Liver (tissue), 9 donors: ENCODE data around the gene FOSL2. TPM values are rescaled to one million over a fixed set of nuclear protein-coding genes. Genes with fewer than 3 reads are reported as not detected.

Source experiments
- DNase-seq: peaks from one replicate; pipeline ENCODE4 v3.0.0-alpha.2; 2017; ENCODE audit warnings: low spot score
- H3K27ac ChIP-seq, 2 donors: one replicate each; pipeline ENCODE4 v1.7.0; 2013; ENCODE audit warnings: inconsistent platforms in 2 of 2, low read length in 2 of 2, control low read depth in 1 of 2, low read depth in 1 of 2, mild to moderate bottlenecking in 1 of 2
- H3K27me3 ChIP-seq, 4 donors: one replicate each; pipeline versions ENCODE4 v1.6.1 to v1.7.0; 2013; ENCODE audit warnings: low read length in 3 of 4, inconsistent platforms in 1 of 4, mild to moderate bottlenecking in 1 of 4, moderate library complexity in 1 of 4; ENCODE audit not compliant: control insufficient read depth in 4 of 4, insufficient read depth in 4 of 4
- H3K36me3 ChIP-seq, 4 donors: one replicate each; pipeline versions ENCODE4 v1.6.1 to v1.7.0; 2013; ENCODE audit warnings: low read length in 3 of 4, mild to moderate bottlenecking in 3 of 4, low read depth in 1 of 4, moderate library complexity in 1 of 4; ENCODE audit not compliant: control insufficient read depth in 4 of 4, insufficient read depth in 3 of 4
- H3K4me1 ChIP-seq, 4 donors: one replicate each; pipeline versions ENCODE4 v1.6.1 to v1.7.0; 2013; ENCODE audit warnings: low read length in 3 of 4, mild to moderate bottlenecking in 3 of 4, moderate library complexity in 1 of 4; ENCODE audit not compliant: control insufficient read depth in 4 of 4, insufficient read depth in 4 of 4
- H3K4me3 ChIP-seq, 3 donors: one replicate each; pipeline versions ENCODE4 v1.6.1 to v1.7.0; 2013; ENCODE audit warnings: low read length in 3 of 3, control low read depth in 1 of 3, low read depth in 1 of 3, mild to moderate bottlenecking in 1 of 3
- H3K9ac ChIP-seq, 2 donors: one replicate each; pipeline ENCODE4 v1.7.0; 2013; ENCODE audit warnings: low read length in 2 of 2, mild to moderate bottlenecking in 2 of 2, moderate library complexity in 2 of 2, control low read depth in 1 of 2, low read depth in 1 of 2
- H3K9me3 ChIP-seq, 4 donors: one replicate each; pipeline versions ENCODE4 v1.6.1 to v1.7.0; 2013; ENCODE audit warnings: low read length in 3 of 4; ENCODE audit not compliant: control insufficient read depth in 4 of 4
- ATF3 ChIP-seq: IDR thresholded peaks from 2 replicates; pipeline ENCODE4 v1.6.1; 2016; ENCODE audit warnings: antibody characterized with exemption
- CTCF ChIP-seq: fragments of 150-350 bp; IDR thresholded peaks from 2 replicates; pipeline ENCODE4 v1.5.1; 2017; ENCODE audit warnings: improper control_type of control experiment, low read depth, low read length; ENCODE audit not compliant: missing input control
- EGR1 ChIP-seq, 2 donors: IDR thresholded peaks; 2 replicates each; pipeline ENCODE4 v1.6.1; 2016 to 2018; ENCODE audit warnings: antibody characterized with exemption in 2 of 2, low read depth in 2 of 2
- FOXA1 ChIP-seq: IDR thresholded peaks from 2 replicates; pipeline ENCODE4 v1.6.1; 2016; ENCODE audit warnings: antibody characterized with exemption
- FOXA2 ChIP-seq: IDR thresholded peaks from 2 replicates; pipeline ENCODE4 v1.6.1; 2016; ENCODE audit warnings: antibody characterized with exemption
- GABPA ChIP-seq, 2 donors: IDR thresholded peaks in 1 of 2; conservative IDR thresholded peaks in 1 of 2; 2 replicates each; pipeline ENCODE4 v1.6.1; 2016; ENCODE audit warnings: antibody characterized with exemption in 2 of 2, mild to moderate bottlenecking in 1 of 2, moderate library complexity in 1 of 2
- HNF4A ChIP-seq, 2 donors: conservative IDR thresholded peaks; 2 replicates each; pipeline ENCODE4 v1.6.1; 2016; ENCODE audit warnings: antibody characterized with exemption in 2 of 2, mild to moderate bottlenecking in 2 of 2
- JUND ChIP-seq, 2 donors: IDR thresholded peaks; 2 replicates each; pipeline ENCODE4 v1.6.1; 2016; ENCODE audit warnings: antibody characterized with exemption in 2 of 2
- MAX ChIP-seq: IDR thresholded peaks from 2 replicates; pipeline ENCODE4 v1.6.1; 2016; ENCODE audit warnings: antibody characterized with exemption
- NR2F2 ChIP-seq: IDR thresholded peaks from 2 replicates; pipeline ENCODE4 v1.6.1; 2016; ENCODE audit warnings: antibody characterized with exemption
- RAD21 ChIP-seq, 2 donors: IDR thresholded peaks; 2 replicates each; pipeline ENCODE4 v1.6.1; 2016; ENCODE audit warnings: antibody characterized with exemption in 2 of 2, mild to moderate bottlenecking in 2 of 2
- REST ChIP-seq: IDR thresholded peaks from 2 replicates; pipeline ENCODE4 v1.6.1; 2016; ENCODE audit warnings: antibody characterized with exemption, mild to moderate bottlenecking
- RXRA ChIP-seq, 2 donors: IDR thresholded peaks; 2 replicates each; pipeline ENCODE4 v1.6.1; 2017 to 2018; ENCODE audit warnings: antibody characterized with exemption in 2 of 2, mild to moderate bottlenecking in 1 of 2
- SP1 ChIP-seq: IDR thresholded peaks from 2 replicates; pipeline ENCODE4 v1.6.1; 2018; ENCODE audit warnings: antibody characterized with exemption, mild to moderate bottlenecking
- TAF1 ChIP-seq: conservative IDR thresholded peaks from 2 replicates; pipeline ENCODE4 v1.6.1; 2016; ENCODE audit warnings: antibody characterized with exemption, mild to moderate bottlenecking
- ZBTB33 ChIP-seq: IDR thresholded peaks from 2 replicates; pipeline ENCODE4 v1.6.1; 2016; ENCODE audit warnings: antibody characterized with exemption
- WGBS: extraction: QIAGEN DNeasy Blood & Tissue Kit; methylation state at CpG from one replicate; pipeline ENCODE4 v1.1.7; 2013; 5-methylcytosine and 5-hydroxymethylcytosine counted together
- polyA plus RNA-seq, 2 donors: library from polyadenylated mRNA; stranded (reverse) in 1 of 2; unstranded in 1 of 2; fragments of 200-250 nt in 1 of 2; fragments of >200 nt in 1 of 2; fragmentation: Nextera tagmentation in 1 of 2; extraction: Ambion mirVana in 1 of 2; gene quantifications; one replicate each; pipeline versions ENCODE4 v1.2.1 to v1.2.3, GENCODE V29; 2013 to 2015
- total RNA-seq, 2 donors: library from RNA; depleted of rRNA; stranded (reverse); fragments of >200 nt; gene quantifications; one replicate each; pipeline ENCODE4 v1.2.3, GENCODE V29; 2014
- donor health status: healthy.
- donor health status: healthy.
- donor health status: healthy.
- donor health status: healthy.
- donor health status: healthy.

Gene FOSL2
- total and polyA plus RNA-seq, 4 donors = 1.9 to 10.7 (median 2.6) TPM

- TF ChIP-seq NR2F2 (no peak), ATF3 (no peak), EGR1 (IDR thresholded peaks at IDR 0.05; ENCODE audit: low read depth in 2 of 2) (no peak), GABPA (IDR thresholded peaks at IDR 0.05 in 1 of 2, conservative IDR thresholded peaks at IDR 0.05 in 1 of 2) (no peak), HNF4A (conservative IDR thresholded peaks at IDR 0.05) (no peak), TAF1 (no peak), FOXA2 (no peak), REST (no peak), CTCF (no peak), RXRA (IDR thresholded peaks at IDR 0.05) (no peak), MAX (no peak), ZBTB33 (no peak), RAD21 (IDR thresholded peaks at IDR 0.05) (no peak), SP1 (no peak), FOXA1 (no peak)
- WGBS = 91% methylated on average over 4 of the region's 4 CpGs
- peaks cover 3 to 24% (median 15%) of the 10 kb centered on the region in 4 donors for H3K4me1 ChIP-seq
- H3K27me3 ChIP-seq = no peaks in the 10 kb centered on the region
- H3K27ac ChIP-seq = no peak overlapping the region
- no peaks in the 10 kb centered on the region for H3K9me3 ChIP-seq
- peaks cover 9 to 51% (median 29%) of the 10 kb centered on the region in 4 donors for H3K36me3 ChIP-seq
- H3K9ac ChIP-seq = no peak overlapping the region
- H3K4me3 ChIP-seq = no peak overlapping the region
- no peak for DNase-seq
These were observed 8.8 kb downstream of the FOSL2 start for GRCh38 chr2:28401411-28401810.

- Histone ChIP-seq H3K4me3 (no peak overlapping the region), H3K36me3 (peaks cover 12 to 56% (median 30%) of the 10 kb centered on the region in 4 donors), H3K27ac (no peak overlapping the region), H3K9me3 (no peaks in the 10 kb centered on the region), H3K4me1 (peaks cover 8 to 30% (median 20%) of the 10 kb centered on the region in 4 donors), H3K9ac (no peak overlapping the region), H3K27me3 (no peaks in the 10 kb centered on the region)
- no peak for TF ChIP-seq TAF1
- no peak for TF ChIP-seq FOXA2
- TF ChIP-seq EGR1 (IDR thresholded peaks at IDR 0.05; ENCODE audit: low read depth in 2 of 2) = no peak
- no peak for TF ChIP-seq CTCF
- TF ChIP-seq ZBTB33 = no peak
- no peak for TF ChIP-seq NR2F2
- no peak for TF ChIP-seq SP1
- no peak for TF ChIP-seq ATF3
- TF ChIP-seq JUND (IDR thresholded peaks at IDR 0.05) = no peak
- no peak for DNase-seq
- 96% methylated on average over 6 of the region's 6 CpGs for WGBS
These were observed 9.4 kb downstream of the FOSL2 start for GRCh38 chr2:28401948-28402550.
